Esophagus muscularis mucosa (tissue), 4 donors: ENCODE data around the gene MICU1. TPM values are rescaled to one million over a fixed set of nuclear protein-coding genes. Genes with fewer than 3 reads are reported as not detected.

Experiments used
- DNase-seq: peaks from one replicate; pipeline ENCODE4 v3.0.0-alpha.2; 2017; ENCODE audit errors: extremely low spot score
- H3K27ac ChIP-seq, 4 donors: fragments of 200-600 bp; sonication (generic); replicated peaks in 1 of 4; 1 replicate in 3 of 4; 2 replicates in 1 of 4; pipeline ENCODE4 v1.5.1; 2016 to 2019; ENCODE audit warnings: mild to moderate bottlenecking in 1 of 4
- H3K27me3 ChIP-seq, 4 donors: fragments of 200-600 bp; sonication (generic); one replicate each; pipeline versions ENCODE4 v1.5.1 to v1.6.0; 2016 to 2019
- H3K36me3 ChIP-seq, 4 donors: fragments of 200-600 bp; sonication (generic); one replicate each; pipeline ENCODE4 v1.5.1; 2016 to 2019
- H3K4me1 ChIP-seq, 4 donors: fragments of 200-600 bp; sonication (generic); one replicate each; pipeline ENCODE4 v1.5.1; 2016 to 2019
- H3K4me3 ChIP-seq, 4 donors: fragments of 200-600 bp; sonication (generic); 1 replicate in 2 of 4; 2 replicates in 2 of 4; pipeline ENCODE4 v1.5.1; 2016 to 2019; ENCODE audit warnings: mild to moderate bottlenecking in 4 of 4, moderate library complexity in 1 of 4
- H3K9me3 ChIP-seq, 4 donors: fragments of 200-600 bp; sonication (generic); 1 replicate in 3 of 4; 2 replicates in 1 of 4; pipeline ENCODE4 v1.5.1; 2016 to 2019
- CTCF ChIP-seq, 3 experiments: fragments of 200-600 bp in 2 of 3; fragments of 450-650 bp in 1 of 3; sonication (generic) in 2 of 3; IDR thresholded peaks; one replicate each; pipeline ENCODE4 v1.5.1; 2017 to 2019; ENCODE audit warnings: antibody characterized with exemption in 3 of 3, mild to moderate bottlenecking in 2 of 3, moderate library complexity in 1 of 3
- EP300 ChIP-seq: sonication (generic); formaldehyde crosslinking; IDR thresholded peaks from one replicate; pipeline ENCODE4 v1.6.1; 2017; ENCODE audit warnings: antibody characterized with exemption
- POLR2A ChIP-seq: fragments of 450-650 bp; IDR thresholded peaks from one replicate; pipeline ENCODE4 v1.6.1; 2017; ENCODE audit warnings: antibody characterized with exemption, moderate library complexity, mild to moderate bottlenecking, low read depth
- POLR2AphosphoS5 ChIP-seq, 2 donors: sonication (generic); formaldehyde crosslinking; IDR thresholded peaks; one replicate each; pipeline ENCODE4 v1.6.1; 2017; ENCODE audit warnings: antibody characterized with exemption in 2 of 2
- WGBS: methylation state at CpG from one replicate; pipeline ENCODE4 v1.1.5; 2018; 5-methylcytosine and 5-hydroxymethylcytosine counted together
- intact Hi-C: fragments of 100-400 bp; cut with DNase I; formaldehyde crosslinking; loops from one replicate; pipeline ENCODE4 v1.15.1; 2023
- total RNA-seq, 4 donors: library from RNA; depleted of rRNA; stranded (reverse); fragments of >200 nt; gene quantifications; one replicate each; pipeline versions ENCODE4 v1.1.0 to v1.2.1, GENCODE V29; 2016

MICU1 gene
- total RNA-seq, 4 donors from 2014 or later, result 31.6 to 39.7 (median 35.0) TPM

- no peak for DNase-seq
- intact Hi-C loops, result no loop called here
- Histone ChIP-seq H3K4me3 (no peak overlapping the region), H3K27ac (no peak overlapping the region), H3K27me3 (no peaks in the 10 kb centered on the region), H3K36me3 (no peaks in the 10 kb centered on the region), H3K9me3 (no peaks in the 10 kb centered on the region), H3K4me1 (no peaks in the 10 kb centered on the region)
- 88% methylated on average over 3 of the region's 3 CpGs for WGBS
- no peak for TF ChIP-seq CTCF (IDR thresholded peaks at IDR 0.05)
- TF ChIP-seq POLR2A, result no peak
- no peak for TF ChIP-seq EP300
- no peak for TF ChIP-seq POLR2AphosphoS5 (IDR thresholded peaks at IDR 0.05)
These were observed 37.6 kb downstream of the MICU1 start for GRCh38 chr10:72588266-72588665.

GRCh38 chr10:72587568-72587967 lies 38.3 kb downstream of the MICU1 start:
- Histone ChIP-seq H3K9me3 (no peaks in the 10 kb centered on the region), H3K4me3 (no peak overlapping the region), H3K27me3 (no peaks in the 10 kb centered on the region), H3K4me1 (no peaks in the 10 kb centered on the region), H3K36me3 (no peaks in the 10 kb centered on the region), H3K27ac (no peak overlapping the region)
- no peak for TF ChIP-seq EP300
- no peak for TF ChIP-seq CTCF (IDR thresholded peaks at IDR 0.05)
- TF ChIP-seq POLR2AphosphoS5 (IDR thresholded peaks at IDR 0.05), result no peak
- TF ChIP-seq POLR2A, result no peak
- intact Hi-C loops, result no loop called here
- 94% methylated on average over 5 of the region's 5 CpGs for WGBS
- no peak for DNase-seq

- 89% methylated on average over 4 of the region's 4 CpGs for WGBS
- intact Hi-C loops, result no loop called here
- H3K27me3 ChIP-seq, result no peaks in the 10 kb centered on the region
- no peak for TF ChIP-seq POLR2AphosphoS5 (IDR thresholded peaks at IDR 0.05)
- no peak for TF ChIP-seq CTCF (IDR thresholded peaks at IDR 0.05)
- no peak for TF ChIP-seq EP300
- TF ChIP-seq POLR2A, result no peak
- H3K4me3 ChIP-seq, result no peak overlapping the region
- no peak for DNase-seq
- no peaks in the 10 kb centered on the region for H3K9me3 ChIP-seq
- H3K27ac ChIP-seq, result no peak overlapping the region
- peaks cover 0 to 10% (median 3%) of the 10 kb centered on the region in 4 donors for H3K4me1 ChIP-seq
- no peaks in the 10 kb centered on the region for H3K36me3 ChIP-seq
These were observed 51.2 kb downstream of the MICU1 start for GRCh38 chr10:72574636-72575035.

- Histone ChIP-seq H3K27me3 (no peaks in the 10 kb centered on the region), H3K4me1 (peaks cover 0 to 10% (median 3%) of the 10 kb centered on the region in 4 donors), H3K36me3 (no peaks in the 10 kb centered on the region), H3K27ac (no peak overlapping the region), H3K9me3 (no peaks in the 10 kb centered on the region), H3K4me3 (no peak overlapping the region)
- WGBS, result 95% methylated on average over 2 of the region's 2 CpGs
- no peak for DNase-seq
- TF ChIP-seq POLR2A, result no peak
- no peak for TF ChIP-seq CTCF (IDR thresholded peaks at IDR 0.05)
- TF ChIP-seq POLR2AphosphoS5 (IDR thresholded peaks at IDR 0.05), result no peak
- no peak for TF ChIP-seq EP300
- intact Hi-C loops, result no loop called here
These were observed 52.8 kb downstream of the MICU1 start for GRCh38 chr10:72573079-72573478.
